Right atrium auricular region (tissue), 2 donors: Measurements from ENCODE around the gene KRTAP9-2. TPM values are rescaled to one million over a fixed set of nuclear protein-coding genes. Genes with fewer than 3 reads are reported as not detected.
"Not testable (repeated sequence)": the region's sequence is repeated elsewhere in the genome, so short reads cannot be mapped to it uniquely, and the experiment has no call there.

ENCODE experiments used
- DNase-seq: peaks from one replicate; pipeline ENCODE4 v3.0.0-alpha.2; 2019; ENCODE audit warnings: low spot score
- H3K27ac ChIP-seq, 2 donors: fragments of 200-600 bp; sonication (generic); 1 replicate in 1 of 2; 2 replicates in 1 of 2; pipeline ENCODE4 v1.5.1; 2016 to 2019
- H3K27me3 ChIP-seq, 2 donors: fragments of 200-600 bp; sonication (generic); one replicate each; pipeline versions ENCODE4 v1.5.1 to v1.6.0; 2017 to 2019
- H3K36me3 ChIP-seq: fragments of 200-600 bp; sonication (generic); one replicate; pipeline ENCODE4 v1.5.1; 2016
- H3K4me1 ChIP-seq, 2 donors: fragments of 200-600 bp; sonication (generic); one replicate each; pipeline versions ENCODE4 v1.5.1 to v1.6.0; 2017 to 2019
- H3K4me3 ChIP-seq, 2 donors: fragments of 200-600 bp; sonication (generic); 1 replicate in 1 of 2; 2 replicates in 1 of 2; pipeline ENCODE4 v1.5.1; 2017 to 2019; ENCODE audit warnings: mild to moderate bottlenecking in 1 of 2, moderate library complexity in 1 of 2
- H3K9me3 ChIP-seq, 2 donors: fragments of 200-600 bp; sonication (generic); one replicate each; pipeline ENCODE4 v1.5.1; 2019
- total RNA-seq, 2 donors: library from RNA; depleted of rRNA; stranded (reverse); fragments of >200 nt; gene quantifications; one replicate each; pipeline ENCODE4 v1.1.0, GENCODE V29; 2016
- TF ChIP-seq, protein P1 (sequence below), 2 donors: fragments of 200-600 bp; sonication (generic); IDR thresholded peaks; one replicate each; pipeline ENCODE4 v1.5.1; 2019; ENCODE audit warnings: antibody characterized with exemption in 2 of 2

The KRTAP9-2 gene
- total RNA-seq, 2 donors from 2014 or later = not detected

- Histone ChIP-seq H3K4me1 (no peaks in the 10 kb centered on the region), H3K27me3 (no peaks in the 10 kb centered on the region), H3K4me3 (no peak overlapping the region), H3K27ac (no peak overlapping the region), H3K9me3 (no peaks in the 10 kb centered on the region), H3K36me3 (no peaks in the 10 kb centered on the region)
- no peak for DNase-seq
- TF ChIP-seq, protein P1, sequence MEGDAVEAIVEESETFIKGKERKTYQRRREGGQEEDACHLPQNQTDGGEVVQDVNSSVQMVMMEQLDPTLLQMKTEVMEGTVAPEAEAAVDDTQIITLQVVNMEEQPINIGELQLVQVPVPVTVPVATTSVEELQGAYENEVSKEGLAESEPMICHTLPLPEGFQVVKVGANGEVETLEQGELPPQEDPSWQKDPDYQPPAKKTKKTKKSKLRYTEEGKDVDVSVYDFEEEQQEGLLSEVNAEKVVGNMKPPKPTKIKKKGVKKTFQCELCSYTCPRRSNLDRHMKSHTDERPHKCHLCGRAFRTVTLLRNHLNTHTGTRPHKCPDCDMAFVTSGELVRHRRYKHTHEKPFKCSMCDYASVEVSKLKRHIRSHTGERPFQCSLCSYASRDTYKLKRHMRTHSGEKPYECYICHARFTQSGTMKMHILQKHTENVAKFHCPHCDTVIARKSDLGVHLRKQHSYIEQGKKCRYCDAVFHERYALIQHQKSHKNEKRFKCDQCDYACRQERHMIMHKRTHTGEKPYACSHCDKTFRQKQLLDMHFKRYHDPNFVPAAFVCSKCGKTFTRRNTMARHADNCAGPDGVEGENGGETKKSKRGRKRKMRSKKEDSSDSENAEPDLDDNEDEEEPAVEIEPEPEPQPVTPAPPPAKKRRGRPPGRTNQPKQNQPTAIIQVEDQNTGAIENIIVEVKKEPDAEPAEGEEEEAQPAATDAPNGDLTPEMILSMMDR (IDR thresholded peaks at IDR 0.05) = no peak
Observed at GRCh38 chr17:41271858-41272257, 45.4 kb downstream of the KRTAP9-2 start.

DNA sequence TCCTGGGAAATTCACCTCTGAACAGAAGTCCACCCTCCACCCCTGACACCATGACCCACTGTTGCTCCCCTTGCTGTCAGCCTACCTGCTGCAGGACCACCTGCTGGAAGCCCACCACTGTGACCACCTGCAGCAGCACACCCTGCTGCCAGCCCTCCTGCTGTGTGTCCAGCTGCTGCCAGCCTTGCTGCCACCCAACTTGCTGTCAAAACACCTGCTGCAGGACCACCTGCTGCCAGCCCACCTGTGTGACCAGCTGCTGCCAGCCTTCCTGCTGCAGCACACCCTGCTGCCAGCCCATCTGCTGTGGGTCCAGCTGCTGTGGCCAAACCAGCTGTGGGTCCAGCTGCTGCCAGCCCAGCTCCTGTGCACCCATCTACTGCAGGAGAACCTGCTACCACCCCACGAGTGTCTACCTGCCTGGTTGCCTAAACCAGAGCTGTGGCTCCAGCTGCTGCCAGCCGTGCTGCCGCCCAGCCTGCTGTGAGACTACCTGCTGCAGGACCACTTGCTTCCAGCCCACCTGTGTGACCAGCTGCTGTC, 49.3 kb downstream of the KRTAP9-2 start, which contains the start of gene KRTAP9-7:
TSS of gene KRTAP9-7 (plus strand) at position 51 of the 543 bp plus-strand sequence. CDS start at position 51, 0 bp downstream.
- not testable (repeated sequence) for H3K36me3 ChIP-seq, H3K27ac ChIP-seq, DNase-seq

More for the DNA sequence above, 49.3 kb downstream of the KRTAP9-2 start, which contains the start of gene KRTAP9-7:
- H3K9me3 ChIP-seq, H3K4me1 ChIP-seq, H3K4me3 ChIP-seq, H3K27me3 ChIP-seq: not testable (repeated sequence)

Other genes starting within 250 kb of the KRTAP9-2 start
- gene KRT40, start 242.3 kb upstream of the KRTAP9-2 start, total RNA-seq = not detected
- gene KRTAP3-3, start 232.5 kb upstream of the KRTAP9-2 start, total RNA-seq = not detected
- gene KRTAP3-2, start 226.7 kb upstream of the KRTAP9-2 start, total RNA-seq = not detected
- not detected for gene KRTAP3-1, start 217.5 kb upstream of the KRTAP9-2 start, total RNA-seq
- gene KRTAP1-5, start 199.4 kb upstream of the KRTAP9-2 start, total RNA-seq = not detected
- not detected for gene KRTAP1-4, start 196.5 kb upstream of the KRTAP9-2 start, total RNA-seq
- gene KRTAP1-3, start 191.8 kb upstream of the KRTAP9-2 start, total RNA-seq = under 1 TPM in 1 of 2 donors, not detected in 1; 0.39 TPM
- gene KRTAP1-1, start 185.2 kb upstream of the KRTAP9-2 start, total RNA-seq = not detected
- not detected for gene KRTAP2-1, start 179.3 kb upstream of the KRTAP9-2 start, total RNA-seq
- gene KRTAP2-2, start 171.4 kb upstream of the KRTAP9-2 start, total RNA-seq = not detected
- gene KRTAP2-3, start 166.5 kb upstream of the KRTAP9-2 start, total RNA-seq = not detected
- not detected for gene KRTAP2-4, start 160.8 kb upstream of the KRTAP9-2 start, total RNA-seq
- gene KRTAP4-7, start 142.5 kb upstream of the KRTAP9-2 start, total RNA-seq = not detected
- not detected for gene KRTAP4-8, start 128.5 kb upstream of the KRTAP9-2 start, total RNA-seq
- gene KRTAP4-16, start 124.4 kb upstream of the KRTAP9-2 start, total RNA-seq = not detected
- gene KRTAP4-9, start 121.3 kb upstream of the KRTAP9-2 start, total RNA-seq = not detected
- not detected for gene KRTAP4-11, start 108.3 kb upstream of the KRTAP9-2 start, total RNA-seq
- not detected for gene KRTAP4-12, start 102.5 kb upstream of the KRTAP9-2 start, total RNA-seq
- not detected for gene KRTAP4-6, start 86.1 kb upstream of the KRTAP9-2 start, total RNA-seq
- not detected for gene KRTAP4-5, start 76.8 kb upstream of the KRTAP9-2 start, total RNA-seq
- not detected for gene KRTAP4-4, start 65.9 kb upstream of the KRTAP9-2 start, total RNA-seq
- gene KRTAP4-3, start 58.4 kb upstream of the KRTAP9-2 start, total RNA-seq = not detected
- gene KRTAP4-2, start 48.4 kb upstream of the KRTAP9-2 start, total RNA-seq = not detected
- not detected for gene KRTAP4-1, start 41.7 kb upstream of the KRTAP9-2 start, total RNA-seq
- not detected for gene KRTAP9-1, start 36.8 kb upstream of the KRTAP9-2 start, total RNA-seq
- not detected for gene KRTAP9-3, start 5.8 kb downstream of the KRTAP9-2 start, total RNA-seq
- not detected for gene KRTAP9-8, start 11.4 kb downstream of the KRTAP9-2 start, total RNA-seq
- gene KRTAP9-4, start 23.0 kb downstream of the KRTAP9-2 start, total RNA-seq = not detected
- not detected for gene KRTAP9-9, start 28.7 kb downstream of the KRTAP9-2 start, total RNA-seq
- not detected for gene KRTAP9-6, start 38.7 kb downstream of the KRTAP9-2 start, total RNA-seq
- not detected for gene KRTAP9-7, start 49.0 kb downstream of the KRTAP9-2 start, total RNA-seq
- gene KRTAP29-1, start 76.2 kb downstream of the KRTAP9-2 start, total RNA-seq = not detected
- not detected for gene KRTAP16-1, start 82.7 kb downstream of the KRTAP9-2 start, total RNA-seq
- not detected for gene KRTAP17-1, start 89.1 kb downstream of the KRTAP9-2 start, total RNA-seq
- gene KRT33A, start 124.2 kb downstream of the KRTAP9-2 start, total RNA-seq = not detected
- not detected for gene KRT33B, start 143.2 kb downstream of the KRTAP9-2 start, total RNA-seq
- gene KRT34, start 155.7 kb downstream of the KRTAP9-2 start, total RNA-seq = not detected
- gene KRT31, start 171.0 kb downstream of the KRTAP9-2 start, total RNA-seq = not detected
- not detected for gene KRT37, start 197.9 kb downstream of the KRTAP9-2 start, total RNA-seq
- not detected for gene KRT38, start 214.3 kb downstream of the KRTAP9-2 start, total RNA-seq
- not detected for gene KRT32, start 240.7 kb downstream of the KRTAP9-2 start, total RNA-seq